Neural progenitor cell (in vitro differentiated cells): ENCODE data around the gene RAB36. TPM values are rescaled to one million over a fixed set of nuclear protein-coding genes. Genes with fewer than 3 reads are reported as not detected.
A peak's percentile ranks its signal among the peaks of the same experiment; 100 is the strongest.

Experiments used
- DNase-seq: peaks from one replicate; pipeline ENCODE4 v3.0.0-alpha.2; 2016; ENCODE audit warnings: low spot score
- H2AFZ ChIP-seq: fragments of 200-600 bp; sonication (generic); replicated peaks from 2 replicates; pipeline ENCODE4 v1.6.1; 2016; ENCODE audit warnings: antibody characterized with exemption
- H3F3A ChIP-seq: fragments of 200-600 bp; sonication (generic); 2 replicates; pipeline ENCODE4 v1.6.1; 2016; ENCODE audit warnings: antibody characterized with exemption, low read depth
- H3K27ac ChIP-seq: fragments of 200-600 bp; sonication (generic); 2 replicates; pipeline ENCODE4 v1.5.1; 2016; ENCODE audit warnings: mild to moderate bottlenecking
- H3K27me3 ChIP-seq: fragments of 200-600 bp; sonication (generic); 2 replicates; pipeline ENCODE4 v1.6.1; 2016; ENCODE audit warnings: mild to moderate bottlenecking, moderate library complexity
- H3K36me3 ChIP-seq: fragments of 200-600 bp; sonication (generic); 2 replicates; pipeline ENCODE4 v1.5.1; 2016
- H3K4me1 ChIP-seq: fragments of 200-600 bp; sonication (generic); 2 replicates; pipeline ENCODE4 v1.6.1; 2016; ENCODE audit warnings: mixed run types
- H3K4me2 ChIP-seq: fragments of 200-600 bp; sonication (generic); 2 replicates; pipeline ENCODE4 v1.6.1; 2016
- H3K4me3 ChIP-seq: fragments of 200-600 bp; sonication (generic); 2 replicates; pipeline ENCODE4 v1.5.1; 2016
- H3K79me2 ChIP-seq: fragments of 200-600 bp; sonication (generic); 2 replicates; pipeline ENCODE4 v1.6.1; 2016; ENCODE audit warnings: low read depth
- H3K9ac ChIP-seq: fragments of 200-600 bp; sonication (generic); 2 replicates; pipeline ENCODE4 v1.6.1; 2016
- H3K9me3 ChIP-seq: fragments of 200-600 bp; sonication (generic); 2 replicates; pipeline ENCODE4 v1.5.1; 2016; ENCODE audit warnings: low read depth
- H4K20me1 ChIP-seq: fragments of 200-600 bp; sonication (generic); 2 replicates; pipeline ENCODE4 v1.6.1; 2016; ENCODE audit warnings: low read depth
- H3K27ac Mint-ChIP-seq: 3 replicates; pipeline ENCODE4 v1.8.0; 2021; ENCODE audit warnings: mixed read lengths
- H3K27me3 Mint-ChIP-seq: 2 replicates; pipeline ENCODE4 v1.8.0; 2022; ENCODE audit warnings: low read depth, mild to moderate bottlenecking, inconsistent platforms, moderate library complexity, mixed read lengths; ENCODE audit not compliant: insufficient read depth
- H3K36me3 Mint-ChIP-seq: 3 replicates; pipeline ENCODE4 v1.8.0; 2021; ENCODE audit warnings: mixed read lengths
- H3K4me1 Mint-ChIP-seq: 3 replicates; pipeline ENCODE4 v1.8.0; 2021; ENCODE audit warnings: mixed read lengths
- H3K4me3 Mint-ChIP-seq: 3 replicates; pipeline ENCODE4 v1.8.0; 2021; ENCODE audit warnings: mild to moderate bottlenecking, moderate library complexity, mixed read lengths
- H3K9me3 Mint-ChIP-seq: 3 replicates; pipeline ENCODE4 v1.8.0; 2020; ENCODE audit warnings: mixed read lengths
- EZH2 ChIP-seq: fragments of 200-600 bp; sonication (generic); IDR thresholded peaks from 2 replicates; pipeline ENCODE4 v1.6.1; 2017; ENCODE audit warnings: antibody characterized with exemption, mild to moderate bottlenecking, moderate library complexity
- EZH2phosphoT487 ChIP-seq: fragments of 200-600 bp; sonication (generic); IDR thresholded peaks from 2 replicates; pipeline ENCODE4 v1.6.1; 2017; ENCODE audit warnings: antibody characterized with exemption
- total RNA-seq: library from RNA; depleted of rRNA; stranded (reverse); fragments of >200 nt; gene quantifications from 2 replicates; pipeline ENCODE4 v1.2.3, GENCODE V29; 2015; ENCODE audit warnings: low replicate concordance
- TF ChIP-seq, protein P1 (sequence below): fragments of 200-600 bp; sonication (generic); IDR thresholded peaks from 2 replicates; pipeline ENCODE4 v1.5.1; 2017; ENCODE audit warnings: antibody characterized with exemption, mild to moderate bottlenecking

RAB36 gene
- total RNA-seq, 1 donor from 2014 or later = 2.9 TPM

DNA sequence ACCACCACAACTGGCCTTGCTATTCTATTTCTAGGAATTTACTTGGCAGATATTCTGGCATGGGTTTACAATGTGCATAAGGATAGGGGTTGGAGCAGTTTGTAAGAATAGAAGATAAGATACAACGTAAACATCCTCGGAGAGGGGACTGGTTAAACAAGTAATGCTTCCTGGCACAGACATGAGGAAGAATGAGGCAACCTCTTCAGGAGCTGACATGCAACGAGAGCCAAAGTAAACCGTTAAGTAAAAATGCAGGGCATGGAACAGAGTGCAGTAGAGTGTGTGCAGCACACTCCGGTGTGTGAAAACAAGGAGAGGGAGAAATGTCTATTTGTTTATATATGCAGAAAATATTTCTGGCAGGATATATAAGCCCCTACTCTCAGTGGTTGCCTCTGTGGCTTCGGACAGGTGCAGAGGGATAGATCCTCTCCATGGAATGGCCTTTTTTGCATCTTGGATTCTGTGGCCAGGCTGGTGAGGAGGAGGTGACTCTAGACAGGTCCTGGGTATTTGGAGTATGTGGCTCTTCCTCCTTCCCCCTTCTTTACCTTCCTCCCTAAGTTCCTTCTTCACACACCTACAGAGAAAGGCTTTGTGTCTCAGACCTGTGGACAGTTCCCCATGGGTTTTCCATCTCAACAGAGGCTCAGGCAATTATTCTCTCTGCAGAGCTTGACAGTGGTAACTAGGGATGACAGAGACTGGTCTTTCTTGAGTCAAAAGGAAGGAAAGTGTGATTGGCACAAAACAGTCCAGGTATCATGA, 2.5 kb downstream of the RAB36 start:
- no peak overlapping the region for H3K4me3 ChIP-seq
- no peaks in the 10 kb centered on the region for H3K79me2 ChIP-seq
- no peak overlapping the region for H3K4me2 ChIP-seq
- H3K27me3 ChIP-seq = peaks cover 4% of the 10 kb centered on the region
- H3K27me3 Mint-ChIP-seq = peaks cover 5% of the 10 kb centered on the region
- no peak overlapping the region for H3K27ac Mint-ChIP-seq
- no peaks in the 10 kb centered on the region for H3K9me3 Mint-ChIP-seq
- no peaks in the 10 kb centered on the region for H4K20me1 ChIP-seq
- peak overlapping the region; percentile 3 for H3K4me3 Mint-ChIP-seq
- H3K9ac ChIP-seq = no peak overlapping the region
- no peaks in the 10 kb centered on the region for H3K36me3 ChIP-seq
- H3F3A ChIP-seq = peaks cover 18% of the 10 kb centered on the region
- peaks cover 18% of the 10 kb centered on the region for H3K36me3 Mint-ChIP-seq
- no peak overlapping the region for H3K27ac ChIP-seq
- peaks cover 7% of the 10 kb centered on the region for H3K4me1 ChIP-seq
- no peaks in the 10 kb centered on the region for H3K9me3 ChIP-seq
- no peak for DNase-seq
- H3K4me1 Mint-ChIP-seq = peaks cover 50% of the 10 kb centered on the region
- H2AFZ ChIP-seq = no peak overlapping the region
- TF ChIP-seq, protein P1, sequence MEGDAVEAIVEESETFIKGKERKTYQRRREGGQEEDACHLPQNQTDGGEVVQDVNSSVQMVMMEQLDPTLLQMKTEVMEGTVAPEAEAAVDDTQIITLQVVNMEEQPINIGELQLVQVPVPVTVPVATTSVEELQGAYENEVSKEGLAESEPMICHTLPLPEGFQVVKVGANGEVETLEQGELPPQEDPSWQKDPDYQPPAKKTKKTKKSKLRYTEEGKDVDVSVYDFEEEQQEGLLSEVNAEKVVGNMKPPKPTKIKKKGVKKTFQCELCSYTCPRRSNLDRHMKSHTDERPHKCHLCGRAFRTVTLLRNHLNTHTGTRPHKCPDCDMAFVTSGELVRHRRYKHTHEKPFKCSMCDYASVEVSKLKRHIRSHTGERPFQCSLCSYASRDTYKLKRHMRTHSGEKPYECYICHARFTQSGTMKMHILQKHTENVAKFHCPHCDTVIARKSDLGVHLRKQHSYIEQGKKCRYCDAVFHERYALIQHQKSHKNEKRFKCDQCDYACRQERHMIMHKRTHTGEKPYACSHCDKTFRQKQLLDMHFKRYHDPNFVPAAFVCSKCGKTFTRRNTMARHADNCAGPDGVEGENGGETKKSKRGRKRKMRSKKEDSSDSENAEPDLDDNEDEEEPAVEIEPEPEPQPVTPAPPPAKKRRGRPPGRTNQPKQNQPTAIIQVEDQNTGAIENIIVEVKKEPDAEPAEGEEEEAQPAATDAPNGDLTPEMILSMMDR = no peak
- TF ChIP-seq EZH2phosphoT487 (no peak), EZH2 (no peak)

GRCh38 chr22:23149743-23150238, 4.5 kb downstream of the RAB36 start:
- Histone ChIP-seq H4K20me1 (no peaks in the 10 kb centered on the region), H3K79me2 (no peaks in the 10 kb centered on the region), H2AFZ (no peak overlapping the region), H3F3A (peaks cover 7% of the 10 kb centered on the region), H3K4me1 (peaks cover 13% of the 10 kb centered on the region), H3K4me2 (no peak overlapping the region), H3K27me3 (peaks cover under 1% of the 10 kb centered on the region), H3K9me3 (no peaks in the 10 kb centered on the region), H3K36me3 (no peaks in the 10 kb centered on the region), H3K27ac (no peak overlapping the region), H3K4me3 (no peak overlapping the region), H3K9ac (no peak overlapping the region)
- Mint-ChIP-seq H3K36me3 (peaks cover 23% of the 10 kb centered on the region), H3K9me3 (no peaks in the 10 kb centered on the region), H3K4me1 (peaks cover 38% of the 10 kb centered on the region), H3K4me3 (peak overlapping the region; percentile 43), H3K27ac (no peak overlapping the region), H3K27me3 (peaks cover 3% of the 10 kb centered on the region)
- DNase-seq = no peak
- TF ChIP-seq, protein P1 = no peak
- TF ChIP-seq EZH2 = no peak
- TF ChIP-seq EZH2phosphoT487 = no peak

GRCh38 chr22:23150762-23151161, 5.5 kb downstream of the RAB36 start:
- Histone ChIP-seq H3K9ac (no peak overlapping the region), H3F3A (peaks cover 2% of the 10 kb centered on the region), H3K4me3 (no peak overlapping the region), H3K4me1 (peaks cover 9% of the 10 kb centered on the region), H3K79me2 (no peaks in the 10 kb centered on the region), H4K20me1 (no peaks in the 10 kb centered on the region), H3K27me3 (no peaks in the 10 kb centered on the region), H3K4me2 (no peak overlapping the region), H3K9me3 (no peaks in the 10 kb centered on the region), H3K27ac (no peak overlapping the region), H3K36me3 (no peaks in the 10 kb centered on the region), H2AFZ (no peak overlapping the region)
- no peak overlapping the region for H3K4me3 Mint-ChIP-seq
- peaks cover 33% of the 10 kb centered on the region for H3K4me1 Mint-ChIP-seq
- no peaks in the 10 kb centered on the region for H3K9me3 Mint-ChIP-seq
- no peak overlapping the region for H3K27ac Mint-ChIP-seq
- H3K27me3 Mint-ChIP-seq = peaks cover 3% of the 10 kb centered on the region
- no peak for DNase-seq
- TF ChIP-seq EZH2 (no peak), EZH2phosphoT487 (no peak)
- TF ChIP-seq, protein P1 = no peak
- peaks cover 30% of the 10 kb centered on the region for H3K36me3 Mint-ChIP-seq
